Osteocyte (in vitro differentiated cells): ENCODE results near the gene HEPACAM. TPM values are rescaled to one million over a fixed set of nuclear protein-coding genes. Genes with fewer than 3 reads are reported as not detected.

Experiments used
- DNase-seq: peaks from one replicate; pipeline ENCODE4 v3.0.0; 2021; ENCODE audit warnings: mixed read lengths; ENCODE audit not compliant: unreplicated experiment; ENCODE audit errors: extremely low spot score
- H3K27ac Mint-ChIP-seq: one replicate; pipeline ENCODE4 v1.8.0; 2021; ENCODE audit warnings: mild to moderate bottlenecking, mixed read lengths; ENCODE audit not compliant: unreplicated experiment
- H3K27me3 Mint-ChIP-seq: one replicate; pipeline ENCODE4 v1.8.0; 2021; ENCODE audit warnings: mixed read lengths; ENCODE audit not compliant: unreplicated experiment
- H3K36me3 Mint-ChIP-seq: one replicate; pipeline ENCODE4 v1.8.0; 2021; ENCODE audit warnings: mixed read lengths; ENCODE audit not compliant: unreplicated experiment
- H3K4me1 Mint-ChIP-seq: one replicate; pipeline ENCODE4 v1.8.0; 2021; ENCODE audit warnings: mixed read lengths; ENCODE audit not compliant: unreplicated experiment
- H3K4me3 Mint-ChIP-seq: one replicate; pipeline ENCODE4 v1.8.0; 2021; ENCODE audit warnings: mild to moderate bottlenecking, moderate library complexity, mixed read lengths; ENCODE audit not compliant: unreplicated experiment
- H3K9me3 Mint-ChIP-seq: one replicate; pipeline ENCODE4 v1.8.0; 2021; ENCODE audit warnings: mixed read lengths; ENCODE audit not compliant: unreplicated experiment
- CTCF ChIP-seq: fragments of 200-600 bp; sonication (generic); IDR thresholded peaks from 2 replicates; pipeline ENCODE4 v1.5.0; 2021; ENCODE audit warnings: antibody characterized with exemption, mild to moderate bottlenecking, moderate library complexity
- total RNA-seq: library from RNA; stranded (reverse); gene quantifications from 2 replicates; pipeline ENCODE4 v1.2.1, GENCODE V29; 2021

HEPACAM gene
- total RNA-seq, 1 donor from 2014 or later: not detected

- peak; percentile 51 for DNase-seq
- H3K4me1 Mint-ChIP-seq: peaks cover 18% of the 10 kb centered on the region
Measured at GRCh38 chr11:124872280-124872679, 63.6 kb downstream of the HEPACAM start.

GRCh38 chr11:124870430-124870829 lies 65.4 kb downstream of the HEPACAM start:
- Mint-ChIP-seq H3K4me1 (peaks cover 18% of the 10 kb centered on the region), H3K27ac (no peak overlapping the region), H3K36me3 (no peaks in the 10 kb centered on the region), H3K4me3 (no peak overlapping the region), H3K9me3 (no peaks in the 10 kb centered on the region), H3K27me3 (peaks cover 84% of the 10 kb centered on the region)
- no peak for DNase-seq
- no peak for TF ChIP-seq CTCF

More at GRCh38 chr11:124872280-124872679, 63.6 kb downstream of the HEPACAM start:
- Mint-ChIP-seq H3K36me3 (no peaks in the 10 kb centered on the region), H3K4me3 (no peak overlapping the region), H3K9me3 (no peaks in the 10 kb centered on the region), H3K27me3 (peaks cover 67% of the 10 kb centered on the region), H3K27ac (no peak overlapping the region)
- TF ChIP-seq CTCF: no peak

GRCh38 chr11:124869856-124870387 lies 65.9 kb downstream of the HEPACAM start:
- Mint-ChIP-seq H3K27me3 (peaks cover 87% of the 10 kb centered on the region), H3K4me3 (no peak overlapping the region), H3K27ac (no peak overlapping the region), H3K4me1 (peaks cover 16% of the 10 kb centered on the region), H3K36me3 (no peaks in the 10 kb centered on the region), H3K9me3 (no peaks in the 10 kb centered on the region)
- no peak for TF ChIP-seq CTCF
- DNase-seq: no peak

GRCh38 chr11:124869331-124869730 lies 66.5 kb downstream of the HEPACAM start:
- Mint-ChIP-seq H3K36me3 (no peaks in the 10 kb centered on the region), H3K4me3 (no peak overlapping the region), H3K27ac (no peak overlapping the region), H3K9me3 (no peaks in the 10 kb centered on the region), H3K4me1 (peaks cover 16% of the 10 kb centered on the region), H3K27me3 (peaks cover 93% of the 10 kb centered on the region)
- TF ChIP-seq CTCF: no peak
- no peak for DNase-seq

Other genes with a start within 250 kb of the HEPACAM start
- gene NRGN, start 196.1 kb downstream of the HEPACAM start, total RNA-seq: 0.97 and 1.0 TPM in 2 replicates
- 0.30 TPM in 1 of 2 replicates, not detected in the other for gene VSIG2, start 183.8 kb downstream of the HEPACAM start, total RNA-seq
- gene ESAM, start 173.8 kb downstream of the HEPACAM start, total RNA-seq: 0.71 and 1.7 TPM in 2 replicates
- gene MSANTD2, start 135.6 kb downstream of the HEPACAM start, total RNA-seq: 14.3 and 15.2 TPM in 2 replicates
- gene ROBO3, start 70.6 kb downstream of the HEPACAM start, total RNA-seq: 14.5 and 15.3 TPM in 2 replicates
- gene ROBO4, start 38.2 kb downstream of the HEPACAM start, total RNA-seq: 0.56 TPM in 1 of 2 replicates, not detected in the other
- gene HEPN1, start 16.8 kb downstream of the HEPACAM start, total RNA-seq: not detected in 2 replicates
- gene CCDC15, start 18.2 kb upstream of the HEPACAM start, total RNA-seq: 1.3 and 1.8 TPM in 2 replicates
- 0.37 and 0.64 TPM in 2 replicates for gene SLC37A2, start 127.3 kb upstream of the HEPACAM start, total RNA-seq
- 19.9 and 23.7 TPM in 2 replicates for gene TMEM218, start 175.6 kb upstream of the HEPACAM start, total RNA-seq
- 78.7 and 89.3 TPM in 2 replicates for gene PKNOX2, start 228.7 kb upstream of the HEPACAM start, total RNA-seq